HL-60 (cell line): ENCODE results near the gene PRX.

ENCODE experiments used
- CTCF ChIP-seq: IDR thresholded peaks from one replicate; pipeline ENCODE4 v1.5.1; 2011; ENCODE audit warnings: low read length, control low read depth, inconsistent platforms; ENCODE audit not compliant: insufficient read depth
- GABPA ChIP-seq: IDR thresholded peaks from 2 replicates; pipeline ENCODE4 v1.6.1; 2012; ENCODE audit warnings: low read depth
- POLR2AphosphoS5 ChIP-seq: IDR thresholded peaks from 2 replicates; pipeline ENCODE4 v1.6.1; 2012; ENCODE audit warnings: low read depth

GRCh38 chr19:40457048-40457447 is 43.9 kb upstream of the PRX start:
- TF ChIP-seq CTCF (no peak), POLR2AphosphoS5 (no peak), GABPA (no peak)
